H1 (cell line): ENCODE measurements around the gene NDUFS8. TPM values are rescaled to one million over a fixed set of nuclear protein-coding genes. Genes with fewer than 3 reads are reported as not detected.

ENCODE experiments used
- CTCF ChIA-PET: fragments of 300-600 bp; sonication (Branson Sonifier 250); formaldehyde crosslinking; loops from one replicate; lab custom pipeline; 2021; ENCODE audit not compliant: partially characterized antibody; lab: Charles Lee
- POLR2A ChIA-PET: fragments of 300-600 bp; sonication (Branson Sonifier 250); formaldehyde crosslinking; loops from one replicate; lab custom pipeline; 2021; ENCODE audit warnings: inconsistent platforms; ENCODE audit not compliant: partially characterized antibody; lab: Charles Lee
- DNase-seq, 2 experiments: peaks; one replicate each; pipeline versions ENCODE4 v3.0.0 to v3.0.0-alpha.2; 2010 to 2022; ENCODE audit warnings: low spot score in 2 of 2, low read depth in 1 of 2, mixed read lengths in 1 of 2
- FAIRE-seq: peaks from 2 replicates; lab custom pipeline; 2011; peaks lifted over from hg19 to GRCh38; lab: Jason Lieb, UNC
- H2AFZ ChIP-seq: 2 replicates; pipeline ENCODE4 v1.8.1; 2012; ENCODE audit warnings: low read length, inconsistent platforms
- H2AK5ac ChIP-seq: 2 replicates; pipeline ENCODE4 v1.6.1; 2013; ENCODE audit warnings: low read depth, low read length
- H2BK120ac ChIP-seq: replicated peaks from 2 replicates; pipeline ENCODE3; 2013; ENCODE audit warnings: low read depth, low read length, inconsistent platforms
- H2BK12ac ChIP-seq: 2 replicates; pipeline ENCODE4 v1.6.1; 2013; ENCODE audit warnings: low read depth, low read length
- H2BK15ac ChIP-seq: 2 replicates; pipeline ENCODE4 v1.6.1; 2013; ENCODE audit warnings: low read length
- H2BK20ac ChIP-seq: 2 replicates; pipeline ENCODE4 v1.6.1; 2013; ENCODE audit warnings: low read length
- H2BK5ac ChIP-seq: 2 replicates; pipeline ENCODE4 v1.6.1; 2013; ENCODE audit warnings: low read depth, low read length
- H3K14ac ChIP-seq: 2 replicates; pipeline ENCODE4 v1.6.1; 2013; ENCODE audit warnings: inconsistent platforms; ENCODE audit not compliant: insufficient read length
- H3K18ac ChIP-seq: 2 replicates; pipeline ENCODE4 v1.6.1; 2013; ENCODE audit warnings: low read length; ENCODE audit errors: extremely low read depth
- H3K23ac ChIP-seq: 2 replicates; pipeline ENCODE4 v1.6.1; 2013; ENCODE audit warnings: inconsistent platforms; ENCODE audit not compliant: insufficient read length
- H3K23me2 ChIP-seq: 2 replicates; pipeline ENCODE4 v1.6.1; 2013; ENCODE audit warnings: low read depth, low read length
- H3K27ac ChIP-seq: 2 replicates; pipeline ENCODE4 v1.6.1; 2011; ENCODE audit warnings: low read depth, low read length, inconsistent platforms
- H3K27me3 ChIP-seq, 4 experiments: replicated peaks in 1 of 4; 1 replicate in 1 of 4; 2 replicates in 3 of 4; pipeline versions ENCODE4 v1.6.1 to v1.8.1; 2011 to 2013; ENCODE audit warnings: low read length in 3 of 4, mild to moderate bottlenecking in 3 of 4, inconsistent platforms in 2 of 4, mixed read lengths in 2 of 4, moderate library complexity in 1 of 4; ENCODE audit not compliant: control insufficient read depth in 3 of 4, insufficient read depth in 3 of 4; ENCODE audit errors: extremely low read depth in 1 of 4
- H3K36me3 ChIP-seq, 4 experiments: 2 replicates each; pipeline versions ENCODE4 v1.6.1 to v1.8.1; 2011 to 2013; ENCODE audit warnings: mild to moderate bottlenecking in 4 of 4, low read length in 3 of 4, moderate library complexity in 2 of 4, control low read depth in 1 of 4, inconsistent platforms in 1 of 4; ENCODE audit not compliant: insufficient read depth in 4 of 4, control insufficient read depth in 2 of 4
- H3K4ac ChIP-seq: replicated peaks from 2 replicates; pipeline ENCODE3; 2013; ENCODE audit warnings: low read length, low read depth, mixed read lengths, inconsistent platforms; ENCODE audit not compliant: insufficient read length
- H3K4me1 ChIP-seq, 4 experiments: replicated peaks in 1 of 4; 1 replicate in 1 of 4; 2 replicates in 3 of 4; pipeline versions ENCODE4 v1.6.1 to v1.8.1; 2011 to 2013; ENCODE audit warnings: low read length in 3 of 4, inconsistent platforms in 2 of 4, mixed read lengths in 1 of 4; ENCODE audit not compliant: insufficient read depth in 4 of 4, control insufficient read depth in 3 of 4
- H3K4me2 ChIP-seq, 2 experiments: 2 replicates each; pipeline versions ENCODE4 v1.6.1 to v1.8.1; 2011 to 2013; ENCODE audit warnings: low read depth in 2 of 2, low read length in 2 of 2, control low read depth in 1 of 2, inconsistent platforms in 1 of 2, mild to moderate bottlenecking in 1 of 2; ENCODE audit not compliant: insufficient read depth in 1 of 2
- H3K4me3 ChIP-seq, 4 experiments: fragments of 200-600, 300-600 bp in 1 of 4; sonication (generic), shearing (Covaris generic), sonication (Bioruptor Twin) in 1 of 4; 2 replicates each; pipeline versions ENCODE4 v1.5.1 to v1.8.1; 2011 to 2016; ENCODE audit warnings: low read length in 4 of 4, low read depth in 3 of 4, control low read depth in 2 of 4, inconsistent platforms in 2 of 4, mild to moderate bottlenecking in 2 of 4, mixed read lengths in 1 of 4, moderate library complexity in 1 of 4; ENCODE audit not compliant: insufficient read depth in 2 of 4; ENCODE audit errors: extremely low read depth in 1 of 4
- H3K56ac ChIP-seq: replicated peaks from 2 replicates; pipeline ENCODE3; 2013; ENCODE audit warnings: low read depth, mild to moderate bottlenecking, mixed read lengths, low read length, inconsistent platforms; ENCODE audit not compliant: insufficient read length
- H3K79me1 ChIP-seq: 2 replicates; pipeline ENCODE4 v1.6.1; 2013; ENCODE audit warnings: low read depth, low read length, control low read depth
- H3K79me2 ChIP-seq, 2 experiments: 2 replicates each; pipeline versions ENCODE4 v1.6.1 to v1.8.1; 2012 to 2013; ENCODE audit warnings: low read length in 2 of 2, mild to moderate bottlenecking in 2 of 2, inconsistent platforms in 1 of 2; ENCODE audit not compliant: insufficient read depth in 2 of 2, control insufficient read depth in 1 of 2
- H3K9ac ChIP-seq, 4 experiments: replicated peaks in 1 of 4; 1 replicate in 1 of 4; 2 replicates in 3 of 4; pipeline versions ENCODE4 v1.6.1 to v1.8.1; 2011 to 2013; ENCODE audit warnings: low read depth in 3 of 4, low read length in 3 of 4, control low read depth in 2 of 4, mild to moderate bottlenecking in 2 of 4, moderate library complexity in 2 of 4, inconsistent platforms in 1 of 4; ENCODE audit errors: extremely low read depth in 1 of 4
- H3K9me3 ChIP-seq, 2 experiments: 2 replicates each; pipeline versions ENCODE4 v1.6.1 to v1.8.1; 2012 to 2013; ENCODE audit warnings: mild to moderate bottlenecking in 2 of 2, moderate library complexity in 2 of 2, control low read depth in 1 of 2, inconsistent platforms in 1 of 2, low read depth in 1 of 2, low read length in 1 of 2, mixed read lengths in 1 of 2; ENCODE audit not compliant: insufficient read depth in 2 of 2
- H4K20me1 ChIP-seq, 2 experiments: replicated peaks in 1 of 2; 2 replicates each; pipeline versions ENCODE3 to v1.8.1; 2011 to 2013; ENCODE audit warnings: inconsistent platforms in 2 of 2, low read length in 2 of 2, mild to moderate bottlenecking in 1 of 2; ENCODE audit not compliant: insufficient read depth in 2 of 2, control insufficient read depth in 1 of 2
- H4K5ac ChIP-seq: 2 replicates; pipeline ENCODE4 v1.6.1; 2013; ENCODE audit warnings: low read length, low read depth, mixed read lengths, inconsistent platforms; ENCODE audit not compliant: insufficient read length
- H4K8ac ChIP-seq: 2 replicates; pipeline ENCODE4 v1.8.0; 2013; ENCODE audit warnings: mild to moderate bottlenecking, moderate library complexity, low read length, inconsistent platforms; ENCODE audit not compliant: insufficient read depth; ENCODE audit errors: extremely low read depth
- H4K91ac ChIP-seq: replicated peaks from 2 replicates; pipeline ENCODE3; 2013; ENCODE audit warnings: low read length, mixed read lengths, inconsistent platforms; ENCODE audit not compliant: insufficient read length
- ATF2 ChIP-seq: IDR thresholded peaks from 2 replicates; pipeline ENCODE4 v1.6.1; 2012; ENCODE audit warnings: low read length, inconsistent platforms
- BCL11A ChIP-seq, 2 experiments: IDR thresholded peaks; one replicate each; pipeline ENCODE4 v1.6.1; 2011; ENCODE audit warnings: low read depth in 2 of 2, low read length in 2 of 2, mild to moderate bottlenecking in 2 of 2
- CBX5 ChIP-seq: fragments of 300-800, 300-1000 bp; sonication (generic); IDR thresholded peaks from 2 replicates; pipeline ENCODE4 v1.7.1; 2016; ENCODE audit warnings: antibody characterized with exemption, low read length, low read depth
- EGR1 ChIP-seq: IDR thresholded peaks from 2 replicates; pipeline ENCODE4 v1.6.1; 2011; ENCODE audit warnings: low read depth, low read length, borderline replicate concordance
- GABPA ChIP-seq: IDR thresholded peaks from 2 replicates; pipeline ENCODE4 v1.6.1; 2011; ENCODE audit warnings: mild to moderate bottlenecking, low read length, moderate library complexity, borderline replicate concordance; ENCODE audit not compliant: insufficient read depth
- GTF2F1 ChIP-seq: IDR thresholded peaks from 2 replicates; pipeline ENCODE4 v1.6.1; 2012; ENCODE audit warnings: low read depth, low read length, improper control_type of control experiment, borderline replicate concordance
- MAFK ChIP-seq: IDR thresholded peaks from 2 replicates; pipeline ENCODE4 v1.6.1; 2012; ENCODE audit warnings: low read depth, mild to moderate bottlenecking, improper control_type of control experiment, low read length
- NANOG ChIP-seq: IDR thresholded peaks from 2 replicates; pipeline ENCODE4 v1.6.1; 2011; ENCODE audit warnings: low read length, low read depth, mild to moderate bottlenecking, inconsistent platforms; ENCODE audit not compliant: insufficient read depth, poor library complexity, severe bottlenecking
- NRF1 ChIP-seq: IDR thresholded peaks from 2 replicates; pipeline ENCODE4 v1.6.1; 2011; ENCODE audit warnings: mild to moderate bottlenecking, low read depth, low read length, improper control_type of control experiment
- TAF1 ChIP-seq: IDR thresholded peaks from 2 replicates; pipeline ENCODE4 v1.6.1; 2011; ENCODE audit warnings: mild to moderate bottlenecking, low read depth, low read length
- TAF7 ChIP-seq: optimal IDR thresholded peaks from 2 replicates; pipeline ENCODE3; 2011; ENCODE audit warnings: low read depth, mild to moderate bottlenecking, inconsistent platforms, low read length, moderate library complexity, borderline replicate concordance
- WGBS, 2 experiments: shearing (Covaris generic) in 1 of 2; methylation state at CpG; one replicate each; pipeline versions ENCODE4 v1.1.6 to v1.1.7; 2013 to 2015; ENCODE audit warnings: low lambda C conversion rate in 2 of 2, mixed read lengths in 2 of 2, inconsistent platforms in 1 of 2, low coverage in 1 of 2, missing lambda C conversion rate in 1 of 2; ENCODE audit not compliant: insufficient replicate concordance in 2 of 2, insufficient coverage in 1 of 2, insufficient read length in 1 of 2; ENCODE audit errors: extremely low coverage in 1 of 2, missing lambda C conversion rate in 1 of 2; 5-methylcytosine and 5-hydroxymethylcytosine counted together
- polyA plus RNA-seq, 7 experiments: library from polyadenylated mRNA; depleted of rRNA in 3 of 7; stranded (reverse) in 5 of 7; unstranded in 2 of 7; fragments of >200 nt in 5 of 7; fragments of 200-250 nt in 2 of 7; gene quantifications; 1 replicate in 5 of 7; 2 replicates in 1 of 7; 4 replicates in 1 of 7; pipeline versions ENCODE4 v1.2.1 to v1.2.3, GENCODE V29; 2011 to 2013; ENCODE audit warnings: missing spikeins in 2 of 7, mixed read lengths in 2 of 7
- total RNA-seq: library from RNA; stranded (reverse); fragmentation: NEBNext Ultra II Directional; extraction: Animal tissue kit (Norgen Biotek cat#: 25700); gene quantifications from 2 replicates; pipeline ENCODE4 v1.2.1, GENCODE V29; 2021

NDUFS8 gene
- total and polyA plus RNA-seq, 2 of the 8 experiments (the other 6 are each of a cell fraction or from before 2014, with no cell fraction given) = 182 to 291 TPM

GRCh38 chr11:68036141-68036716, 5.7 kb downstream of the NDUFS8 start:
- H2BK15ac ChIP-seq = no peak overlapping the region
- DNase-seq = no peak
- H3K4ac ChIP-seq = no peak overlapping the region
- 89% methylated on average over 27 of the region's 27 CpGs; no CpG with 5 or more reads in 1 of the 2 experiments for WGBS, 2 experiments
- H3K14ac ChIP-seq = no peak overlapping the region
- no peak overlapping the region for H3K4me3 ChIP-seq
- peaks cover 3% of the 10 kb centered on the region for H3K79me1 ChIP-seq
- H3K27ac ChIP-seq = no peak overlapping the region
- H2AFZ ChIP-seq = no peak overlapping the region
- H4K20me1 ChIP-seq = peaks cover 0 to 5% of the 10 kb centered on the region in 2 experiments
- H3K23ac ChIP-seq = no peak overlapping the region
- H2BK120ac ChIP-seq = no peak overlapping the region
- H3K9ac ChIP-seq = no peak overlapping the region
- no peak overlapping the region for H2BK12ac ChIP-seq
- H3K79me2 ChIP-seq = peaks cover 0 to 17% of the 10 kb centered on the region in 2 experiments; a peak in 2 of 4 replicates
- no peaks in the 10 kb centered on the region for H3K9me3 ChIP-seq
- H2BK5ac ChIP-seq = no peak overlapping the region
- ChIA-PET POLR2A (interaction anchor here (1.0 to 16.6 kb wide), 6 partner anchors 10 to 36 kb away, joined by 3 to 183 read pairs (median 5); partner anchors contain the start of gene ALDH3B1), CTCF (interaction anchor here (1.4 kb wide), 1 partner anchor 16 kb away, joined by 3 read pairs; no protein-coding TSS in a partner anchor)
- no peak overlapping the region for H3K18ac ChIP-seq
- H3K23me2 ChIP-seq = no peaks in the 10 kb centered on the region; the same call in 1 of the 2 replicates
- H3K4me2 ChIP-seq = no peak overlapping the region
- H3K36me3 ChIP-seq = peaks cover 4 to 17% (median 15%) of the 10 kb centered on the region in 4 experiments
- no peak overlapping the region for H3K56ac ChIP-seq
- no peak overlapping the region for H2AK5ac ChIP-seq
- no peak for FAIRE-seq
- no peak overlapping the region for H4K91ac ChIP-seq
- H4K8ac ChIP-seq = no peak overlapping the region; the same call in 1 of the 2 replicates
- H2BK20ac ChIP-seq = no peak overlapping the region
- peaks cover 4 to 28% (median 21%) of the 10 kb centered on the region in 4 experiments for H3K4me1 ChIP-seq
- H4K5ac ChIP-seq = no peak overlapping the region
- H3K27me3 ChIP-seq = no peaks in the 10 kb centered on the region
- TF ChIP-seq BCL11A (IDR thresholded peaks at IDR 0.05; ENCODE audit: low read depth in 2 of 2, low read length in 2 of 2) = no peak
- TF ChIP-seq NANOG = no peak
- TF ChIP-seq GTF2F1 = no peak
- no peak for TF ChIP-seq CBX5
- TF ChIP-seq EGR1 = no peak
- no peak for TF ChIP-seq NRF1
- TF ChIP-seq TAF1 = no peak
- no peak for TF ChIP-seq GABPA
- no peak for TF ChIP-seq MAFK
- no peak for TF ChIP-seq ATF2
- TF ChIP-seq TAF7 = no peak
